NCI-H187 (cell line): ENCODE measurements around the gene ARV1.
"Not testable (repeated sequence)": the region's sequence is repeated elsewhere in the genome, so short reads cannot be mapped to it uniquely, and the experiment has no call there.

Experiments
- DNase-seq, 2 experiments: peaks; one replicate each; lab custom pipeline; 2025; lab: John Stamatoyannopoulos, UW

ARV1 gene

GRCh38 chr1:230976825-230977747, 1.8 kb upstream of the ARV1 start:
- no peak for DNase-seq

GRCh38 chr1:230977761-230978490, 968 bp upstream of the ARV1 start:
- DNase-seq = no peak

- no peak for DNase-seq
These were observed 459 bp downstream of the ARV1 start for GRCh38 chr1:230979389-230979716.

- no peak for DNase-seq
These were observed 1.1 kb downstream of the ARV1 start for GRCh38 chr1:230979952-230980351.

GRCh38 chr1:230982696-230983095, 3.8 kb downstream of the ARV1 start:
- no peak for DNase-seq

- no peak for DNase-seq
These were observed 4.9 kb downstream of the ARV1 start for GRCh38 chr1:230983811-230984210.

GRCh38 chr1:230984622-230985515, 6.0 kb downstream of the ARV1 start:
- not testable (repeated sequence) for DNase-seq

GRCh38 chr1:230985711-230986110, 6.8 kb downstream of the ARV1 start:
- DNase-seq = no peak

GRCh38 chr1:230986976-230987375, 8.1 kb downstream of the ARV1 start:
- no peak for DNase-seq

GRCh38 chr1:230987448-230987847, 8.6 kb downstream of the ARV1 start:
- DNase-seq = no peak

- DNase-seq = no peak
These were observed 13.3 kb downstream of the ARV1 start for GRCh38 chr1:230992100-230992774.

GRCh38 chr1:230994860-230995259, 16.0 kb downstream of the ARV1 start:
- no peak for DNase-seq

- no peak for DNase-seq
These were observed 21.3 kb downstream of the ARV1 start for GRCh38 chr1:231000201-231000600.

- no peak for DNase-seq
These were observed 21.7 kb downstream of the ARV1 start for GRCh38 chr1:231000639-231001038.

- no peak for DNase-seq
These were observed 23.0 kb downstream of the ARV1 start for GRCh38 chr1:231001892-231002291.

GRCh38 chr1:231007535-231007934, 28.6 kb downstream of the ARV1 start:
- DNase-seq = not testable (repeated sequence)

- DNase-seq = no peak
These were observed 32.5 kb downstream of the ARV1 start for GRCh38 chr1:231011360-231011759.

GRCh38 chr1:231011963-231012362, 33.1 kb downstream of the ARV1 start:
- DNase-seq = no peak

GRCh38 chr1:231013391-231014015, 34.6 kb downstream of the ARV1 start:
- DNase-seq = no peak

- DNase-seq = no peak
These were observed 37.3 kb downstream of the ARV1 start for GRCh38 chr1:231016234-231016633.

- no peak for DNase-seq
These were observed 38.1 kb downstream of the ARV1 start for GRCh38 chr1:231016966-231017365.
